ENCODE results near the gene IL1RAPL2. TPM values are rescaled to one million over a fixed set of nuclear protein-coding genes. Genes with fewer than 3 reads are reported as not detected.
A peak's percentile ranks its signal among the peaks of the same experiment; 100 is the strongest.

The IL1RAPL2 gene
- total RNA-seq, 1 donor from 2014 or later = not detected

DNA sequence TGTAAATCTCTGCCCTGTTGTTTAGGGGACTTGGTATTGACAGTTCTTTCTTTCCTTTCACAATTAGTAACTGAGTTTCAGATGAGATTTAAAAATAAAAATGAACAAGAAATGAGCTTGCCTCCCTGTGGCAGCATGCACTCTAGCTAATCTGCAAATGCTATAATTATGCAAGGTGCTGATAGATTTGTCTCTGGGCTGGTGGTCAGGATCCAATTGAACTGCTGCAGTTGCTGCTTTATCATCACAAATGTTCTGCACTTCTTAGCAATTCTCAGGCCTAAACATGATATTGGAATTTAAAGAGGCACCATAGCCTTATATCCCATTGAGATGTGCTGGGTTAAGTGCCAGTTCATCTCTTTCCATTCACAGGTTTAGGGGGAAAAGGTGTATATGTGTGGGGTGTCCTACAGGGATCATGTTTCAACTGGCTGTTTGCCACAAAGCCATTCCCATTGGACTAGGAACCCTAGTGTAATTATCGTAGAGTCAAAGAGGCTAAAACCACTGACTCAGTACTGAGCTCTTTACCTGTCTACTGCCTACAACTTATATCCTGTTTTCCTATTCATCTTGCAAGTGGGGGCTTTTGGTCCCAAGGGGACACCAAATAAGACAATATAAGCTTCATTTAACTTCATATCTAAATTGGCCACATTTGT lies 914.8 kb downstream of the IL1RAPL2 start:
- no peak for TF ChIP-seq CTCF (IDR thresholded peaks at IDR 0.05; ENCODE audit: insufficient read depth, low read length, severe bottlenecking)
- no peaks in the 10 kb centered on the region for H3K27me3 ChIP-seq (ENCODE audit: control insufficient read depth, insufficient read depth, low read length)
- FAIRE-seq (no peak), DNase-seq (ENCODE audit: low read depth) (no peak)
- H3K4me3 ChIP-seq (ENCODE audit: low read depth, low read length) = no peak overlapping the region
- no peaks in the 10 kb centered on the region for H3K36me3 ChIP-seq (ENCODE audit: control insufficient read depth, insufficient read depth, low read length)

DNA sequence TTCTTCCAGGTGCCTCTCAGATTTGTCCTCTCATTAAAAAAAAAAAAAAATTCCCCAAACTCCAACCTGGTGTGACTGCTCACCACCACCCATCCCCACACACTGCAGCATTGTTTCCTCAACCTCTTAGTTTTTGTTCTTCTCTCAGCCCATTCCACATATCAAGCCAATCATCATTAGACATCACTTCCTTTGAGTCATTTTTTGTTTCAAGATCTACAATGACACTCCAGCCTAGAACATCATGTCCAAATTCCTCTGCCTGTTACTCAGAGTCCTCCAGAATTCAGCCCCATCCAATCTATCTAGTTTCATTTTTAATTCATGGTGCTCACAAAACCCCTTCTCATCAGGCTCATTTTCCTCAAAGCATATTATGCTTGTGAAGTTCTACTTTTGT lies 917.0 kb downstream of the IL1RAPL2 start:
- DNase-seq (ENCODE audit: low read depth) (peak; percentile 85), FAIRE-seq (no peak)
- H3K36me3 ChIP-seq (ENCODE audit: control insufficient read depth, insufficient read depth, low read length) = no peaks in the 10 kb centered on the region
- H3K27me3 ChIP-seq (ENCODE audit: control insufficient read depth, insufficient read depth, low read length) = no peaks in the 10 kb centered on the region
- H3K4me3 ChIP-seq (ENCODE audit: low read depth, low read length) = no peak overlapping the region
- no peak for TF ChIP-seq CTCF (IDR thresholded peaks at IDR 0.05; ENCODE audit: insufficient read depth, low read length, severe bottlenecking)

DNA sequence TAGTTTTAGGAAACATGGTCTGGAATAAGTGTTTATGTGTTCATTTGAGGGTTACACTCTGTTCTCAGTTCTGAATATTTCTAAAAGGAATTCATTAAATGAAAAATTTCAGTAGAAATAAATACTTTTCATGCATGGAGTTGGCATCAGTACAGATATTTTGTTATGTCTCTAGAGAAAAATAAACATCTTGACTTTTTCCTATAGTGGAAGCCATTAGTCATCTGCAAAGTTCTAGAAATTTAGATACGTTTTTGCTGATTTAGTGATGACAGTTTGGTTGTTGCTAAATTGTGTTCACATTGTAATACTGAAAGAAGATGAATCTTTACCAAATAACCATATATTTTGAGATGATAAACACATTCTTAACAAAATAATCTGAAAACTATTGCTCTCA lies 922.7 kb downstream of the IL1RAPL2 start:
- no peak for TF ChIP-seq CTCF (IDR thresholded peaks at IDR 0.05; ENCODE audit: insufficient read depth, low read length, severe bottlenecking)
- DNase-seq (ENCODE audit: low read depth) (no peak), FAIRE-seq (no peak)
- Histone ChIP-seq H3K27me3 (ENCODE audit: control insufficient read depth, insufficient read depth, low read length) (no peaks in the 10 kb centered on the region), H3K36me3 (ENCODE audit: control insufficient read depth, insufficient read depth, low read length) (no peaks in the 10 kb centered on the region), H3K4me3 (ENCODE audit: low read depth, low read length) (no peak overlapping the region)

DNA sequence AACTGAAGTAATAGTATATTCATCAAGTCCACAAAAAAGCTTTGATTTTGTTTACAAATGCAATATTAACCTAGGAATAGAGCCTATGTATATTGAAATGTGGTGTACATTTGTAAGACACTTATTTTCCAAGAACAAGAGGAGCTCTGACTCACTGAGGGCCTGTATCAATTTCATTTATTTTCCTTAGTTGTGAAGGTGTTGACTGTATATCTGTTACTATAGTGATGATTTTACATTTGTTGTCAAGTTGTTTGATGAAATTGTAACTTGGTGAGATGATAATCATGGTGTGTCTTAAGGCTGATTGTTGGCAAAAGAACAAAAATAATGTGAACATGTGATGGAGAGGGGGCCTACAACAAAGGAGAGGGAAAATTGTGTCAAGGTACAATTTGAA lies 929.4 kb downstream of the IL1RAPL2 start:
- no peaks in the 10 kb centered on the region for H3K36me3 ChIP-seq (ENCODE audit: control insufficient read depth, insufficient read depth, low read length)
- no peaks in the 10 kb centered on the region for H3K27me3 ChIP-seq (ENCODE audit: control insufficient read depth, insufficient read depth, low read length)
- no peak overlapping the region for H3K4me3 ChIP-seq (ENCODE audit: low read depth, low read length)
- DNase-seq (ENCODE audit: low read depth) (peak; percentile 57), FAIRE-seq (no peak)
- no peak for TF ChIP-seq CTCF (IDR thresholded peaks at IDR 0.05; ENCODE audit: insufficient read depth, low read length, severe bottlenecking)

GRCh38 chrX:105502336-105502735 lies 936.3 kb downstream of the IL1RAPL2 start:
- DNase-seq (ENCODE audit: low read depth) = peak; percentile 63
- no peaks in the 10 kb centered on the region for H3K36me3 ChIP-seq (ENCODE audit: control insufficient read depth, insufficient read depth, low read length)
- FAIRE-seq = no peak
- TF ChIP-seq CTCF (IDR thresholded peaks at IDR 0.05; ENCODE audit: insufficient read depth, low read length, severe bottlenecking) = no peak
- no peaks in the 10 kb centered on the region for H3K27me3 ChIP-seq (ENCODE audit: control insufficient read depth, insufficient read depth, low read length)
- no peak overlapping the region for H3K4me3 ChIP-seq (ENCODE audit: low read depth, low read length)

- Histone ChIP-seq H3K36me3 (ENCODE audit: control insufficient read depth, insufficient read depth, low read length) (no peaks in the 10 kb centered on the region), H3K27me3 (ENCODE audit: control insufficient read depth, insufficient read depth, low read length) (no peaks in the 10 kb centered on the region), H3K4me3 (ENCODE audit: low read depth, low read length) (no peak overlapping the region)
- no peak for FAIRE-seq
- DNase-seq (ENCODE audit: low read depth) = peak; percentile 25
- TF ChIP-seq CTCF (IDR thresholded peaks at IDR 0.05; ENCODE audit: insufficient read depth, low read length, severe bottlenecking) = no peak
Measured at GRCh38 chrX:105515561-105515960, 949.6 kb downstream of the IL1RAPL2 start.
